KOPT-K1 (cell line): ENCODE measurements around the gene MRPL48.
A peak's percentile ranks its signal among the peaks of the same experiment; 100 is the strongest.

Experiments
- H3K27ac ChIP-seq: fragments of 200-600 bp; sonication (generic); 2 replicates; pipeline ENCODE4 v1.5.1; 2016; ENCODE audit warnings: antibody characterized with exemption, mild to moderate bottlenecking, low read depth, low read length; ENCODE audit not compliant: poor library complexity, severe bottlenecking
- H3K36me3 ChIP-seq: fragments of 200-600 bp; sonication (generic); 2 replicates; pipeline ENCODE4 v1.5.1; 2017; ENCODE audit warnings: antibody characterized with exemption, mild to moderate bottlenecking, low read length, moderate library complexity; ENCODE audit not compliant: insufficient read depth
- H3K9me3 ChIP-seq: fragments of 200-600 bp; sonication (generic); 2 replicates; pipeline ENCODE4 v1.5.1; 2017; ENCODE audit warnings: antibody characterized with exemption, low read length, mild to moderate bottlenecking; ENCODE audit not compliant: insufficient read depth, poor library complexity, severe bottlenecking

Gene MRPL48

DNA sequence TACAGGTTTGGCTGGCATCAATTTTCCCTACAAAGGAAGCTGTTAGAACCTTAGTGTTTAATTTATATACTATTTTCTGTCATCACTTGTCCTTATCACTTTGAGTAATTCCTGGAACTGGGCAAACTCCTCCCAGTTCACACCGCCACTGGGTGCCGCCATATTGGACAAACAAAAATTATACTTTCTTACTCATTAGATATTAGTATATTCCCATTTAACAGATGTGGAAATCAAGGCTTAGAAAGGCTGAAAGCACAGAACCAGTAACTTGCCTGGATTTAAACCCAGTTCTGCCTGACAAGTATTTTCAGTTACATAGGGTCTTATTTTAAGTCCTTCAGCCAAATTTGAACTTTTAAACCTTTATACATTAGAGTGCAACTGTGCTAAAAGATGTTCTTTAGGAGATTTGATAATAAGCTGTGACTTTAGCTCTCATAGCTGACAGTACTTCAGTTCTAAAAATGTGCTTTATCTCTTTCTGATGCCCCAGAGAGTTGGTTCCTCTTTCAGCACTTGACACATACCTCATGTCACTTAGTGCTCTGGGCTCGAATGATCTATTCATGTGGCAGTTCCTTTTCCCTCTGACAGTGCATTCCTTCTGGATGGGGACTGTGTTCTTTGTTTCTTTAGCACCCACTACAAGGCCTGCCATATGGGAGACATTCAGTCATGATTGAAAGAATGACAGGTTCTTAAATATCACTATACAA, 63.5 kb downstream of the MRPL48 start:
- Histone ChIP-seq H3K9me3 (no peaks in the 10 kb centered on the region), H3K36me3 (peaks cover 50% of the 10 kb centered on the region), H3K27ac (no peak overlapping the region)

DNA sequence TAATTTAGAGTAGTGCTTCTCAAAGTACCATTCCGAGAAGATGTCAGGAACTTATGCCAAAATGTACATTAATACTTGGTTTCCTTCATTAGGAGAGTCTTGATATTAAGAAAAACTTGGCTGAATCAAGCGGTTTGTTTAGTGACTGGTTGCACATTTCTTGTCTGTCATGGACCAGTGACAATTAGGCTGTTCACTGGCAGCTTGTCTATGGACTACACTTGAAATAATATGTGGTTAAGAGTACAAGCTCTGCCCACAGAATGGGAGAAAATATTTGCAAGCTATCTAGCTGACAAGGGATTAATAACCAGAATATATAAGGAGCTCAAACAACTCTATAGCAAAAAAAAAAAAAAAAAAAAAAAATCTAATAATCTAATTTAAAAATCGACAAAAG, 64.4 kb downstream of the MRPL48 start:
- no peak overlapping the region for H3K27ac ChIP-seq
- no peaks in the 10 kb centered on the region for H3K9me3 ChIP-seq
- peaks cover 45% of the 10 kb centered on the region; the same call in 1 of the 2 replicates for H3K36me3 ChIP-seq

GRCh38 chr11:73854680-73855079, 67.0 kb downstream of the MRPL48 start:
- H3K9me3 ChIP-seq = no peaks in the 10 kb centered on the region
- H3K27ac ChIP-seq = no peak overlapping the region
- H3K36me3 ChIP-seq = peaks cover 34% of the 10 kb centered on the region; the same call in 1 of the 2 replicates

- Histone ChIP-seq H3K9me3 (no peaks in the 10 kb centered on the region), H3K36me3 (peaks cover 41% of the 10 kb centered on the region), H3K27ac (no peak overlapping the region)
Measured at GRCh38 chr11:73856031-73856567, 68.4 kb downstream of the MRPL48 start.

- Histone ChIP-seq H3K9me3 (no peaks in the 10 kb centered on the region), H3K36me3 (peaks cover 54% of the 10 kb centered on the region), H3K27ac (no peak overlapping the region)
Measured at GRCh38 chr11:73859671-73860070, 72.0 kb downstream of the MRPL48 start.

DNA sequence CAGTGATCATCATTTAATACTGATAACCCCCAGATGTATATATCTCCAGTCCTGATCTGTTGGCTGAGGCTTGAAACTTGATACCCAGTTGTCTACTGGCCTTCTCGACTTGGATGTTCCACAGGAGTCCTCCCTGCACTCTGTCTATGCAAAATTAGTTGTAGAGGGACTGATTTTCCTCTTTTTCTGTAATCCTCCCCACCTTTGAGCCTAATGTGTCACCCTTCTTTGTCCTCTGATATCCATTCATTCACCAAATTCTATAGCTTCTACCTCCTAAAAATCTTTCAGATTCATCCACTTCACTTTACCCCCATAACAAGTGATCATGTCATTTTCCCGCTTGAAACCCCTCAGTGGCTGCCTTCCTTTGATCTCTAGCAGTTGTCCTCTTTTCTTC, 72.5 kb downstream of the MRPL48 start:
- Histone ChIP-seq H3K36me3 (peaks cover 56% of the 10 kb centered on the region), H3K9me3 (no peaks in the 10 kb centered on the region), H3K27ac (no peak overlapping the region)

DNA sequence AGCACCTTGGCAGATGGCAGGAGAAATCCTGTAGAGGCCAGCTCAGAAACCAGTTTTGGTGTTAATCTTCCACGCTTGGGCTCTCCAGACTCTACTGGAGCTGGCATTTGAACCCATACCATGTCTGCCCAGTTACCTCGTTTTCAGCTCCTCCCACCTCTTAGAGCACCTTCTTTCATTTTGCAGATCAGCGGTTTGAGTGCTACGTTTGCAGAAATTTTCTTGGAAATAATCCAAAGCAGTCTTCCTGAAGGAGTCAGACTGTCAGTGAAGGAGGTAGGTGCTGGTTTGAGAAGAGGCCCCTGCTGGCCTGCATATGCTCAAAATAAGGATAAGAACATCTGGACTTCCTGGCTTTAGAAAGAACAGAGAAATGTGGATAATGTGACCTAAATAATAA, 75.3 kb downstream of the MRPL48 start:
- H3K27ac ChIP-seq = no peak overlapping the region
- peaks cover 75% of the 10 kb centered on the region for H3K36me3 ChIP-seq
- H3K9me3 ChIP-seq = no peaks in the 10 kb centered on the region

DNA sequence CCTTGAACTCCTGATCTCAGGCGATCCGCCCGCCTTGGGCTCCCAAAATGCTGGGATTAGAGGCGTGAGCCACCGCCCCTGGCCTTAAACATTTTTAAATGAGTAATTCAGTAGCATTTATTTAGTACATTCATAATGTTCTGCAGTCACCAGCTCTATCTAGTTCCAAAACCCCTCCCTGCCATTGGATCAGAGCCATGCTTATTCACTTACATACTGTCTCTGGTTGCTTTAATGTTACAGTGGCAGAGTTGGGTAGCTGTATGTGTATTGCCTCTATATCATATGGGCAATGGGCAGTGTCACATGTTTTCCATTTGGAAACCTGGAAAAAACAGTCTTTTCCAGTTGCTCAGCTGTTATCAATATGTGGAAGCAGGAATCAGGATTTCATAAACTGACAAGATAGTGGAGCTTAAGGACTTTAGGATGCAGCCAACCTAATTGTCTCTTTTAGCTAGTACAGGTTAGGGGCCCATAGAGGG, 78.5 kb downstream of the MRPL48 start:
- Histone ChIP-seq H3K27ac (no peak overlapping the region), H3K36me3 (peaks cover 82% of the 10 kb centered on the region), H3K9me3 (no peaks in the 10 kb centered on the region)

DNA sequence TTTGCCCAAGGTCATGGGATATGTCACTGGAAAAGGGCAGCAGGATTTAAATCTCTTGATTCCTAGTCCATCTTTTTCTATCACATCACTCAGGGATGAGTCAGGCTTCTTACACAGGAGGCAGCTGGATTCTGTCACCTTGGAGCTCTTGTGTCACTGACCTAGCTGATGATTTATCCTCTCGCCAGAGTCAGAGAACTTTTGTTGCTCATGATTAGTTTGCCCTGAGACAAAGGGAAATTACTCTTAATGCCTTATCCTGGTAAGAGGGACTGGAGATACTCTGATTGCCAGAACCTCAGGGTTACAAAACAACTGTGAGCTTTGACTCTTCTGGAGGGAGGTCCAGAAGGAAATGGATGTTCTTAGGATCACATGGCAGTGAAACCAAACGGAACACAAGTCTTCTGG, 78.9 kb downstream of the MRPL48 start:
- no peak overlapping the region for H3K27ac ChIP-seq
- H3K36me3 ChIP-seq = peaks cover 82% of the 10 kb centered on the region

GRCh38 chr11:73869332-73869949, 81.8 kb downstream of the MRPL48 start:
- H3K27ac ChIP-seq = no peak overlapping the region
- no peaks in the 10 kb centered on the region for H3K9me3 ChIP-seq
- peaks cover 85% of the 10 kb centered on the region for H3K36me3 ChIP-seq

More for the DNA sequence above, 78.9 kb downstream of the MRPL48 start:
- no peaks in the 10 kb centered on the region for H3K9me3 ChIP-seq

DNA sequence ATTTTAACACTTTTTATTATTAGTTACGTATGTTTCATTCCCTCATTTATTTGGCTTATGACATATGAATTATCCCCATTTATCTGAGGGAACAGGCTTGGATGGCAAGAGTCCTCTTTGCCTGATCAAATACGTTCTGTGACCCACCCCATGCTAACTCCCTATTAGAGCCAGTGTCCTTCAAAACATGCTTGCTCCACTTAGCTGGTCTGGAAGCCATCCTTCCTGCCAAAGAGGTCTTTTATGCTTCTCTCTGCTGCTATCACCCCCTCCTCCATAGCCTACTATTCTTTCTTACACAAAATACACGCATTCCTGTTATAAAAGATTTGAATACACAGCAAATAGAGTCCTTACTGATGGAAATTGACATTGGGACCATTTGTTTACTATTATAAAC, 82.6 kb downstream of the MRPL48 start:
- Histone ChIP-seq H3K9me3 (no peaks in the 10 kb centered on the region), H3K27ac (no peak overlapping the region), H3K36me3 (peaks cover 87% of the 10 kb centered on the region)

GRCh38 chr11:73872749-73873357, 85.2 kb downstream of the MRPL48 start:
- no peaks in the 10 kb centered on the region for H3K9me3 ChIP-seq
- no peak overlapping the region for H3K27ac ChIP-seq
- peaks cover 70% of the 10 kb centered on the region for H3K36me3 ChIP-seq

DNA sequence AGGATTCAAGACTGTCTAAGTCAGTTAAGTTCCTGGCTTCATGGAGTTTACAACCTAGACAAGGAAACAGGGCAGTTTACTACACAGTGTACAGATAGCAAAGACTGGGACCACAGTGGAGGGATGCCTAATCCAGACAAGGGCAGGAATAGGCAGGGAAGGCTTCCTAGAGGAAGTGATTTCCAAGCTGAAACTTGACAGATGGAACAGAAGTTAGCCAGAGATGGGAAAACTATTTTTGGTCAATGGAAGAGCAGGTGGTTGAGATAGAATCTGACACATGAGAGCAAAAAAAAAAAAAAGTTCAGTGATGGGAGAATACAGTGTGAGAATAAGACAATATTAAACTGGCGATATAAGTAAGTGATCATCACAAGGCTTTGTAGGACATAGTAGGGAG, 87.7 kb downstream of the MRPL48 start:
- H3K27ac ChIP-seq = peak overlapping the region; percentile 76
- H3K36me3 ChIP-seq = peaks cover 49% of the 10 kb centered on the region
- no peaks in the 10 kb centered on the region for H3K9me3 ChIP-seq

GRCh38 chr11:73875840-73876239, 88.2 kb downstream of the MRPL48 start:
- H3K36me3 ChIP-seq = peaks cover 45% of the 10 kb centered on the region
- H3K9me3 ChIP-seq = no peaks in the 10 kb centered on the region
- peak overlapping the region; percentile 76 for H3K27ac ChIP-seq
